Liver (tissue), 3 donors: ENCODE results near the gene HARS1.
A peak's percentile ranks its signal among the peaks of the same experiment; 100 is the strongest.

Experiments
- EGR1 ChIP-seq, 2 donors: IDR thresholded peaks; 2 replicates each; pipeline ENCODE4 v1.6.1; 2016 to 2018; ENCODE audit warnings: antibody characterized with exemption in 2 of 2, low read depth in 2 of 2
- TAF1 ChIP-seq: conservative IDR thresholded peaks from 2 replicates; pipeline ENCODE4 v1.6.1; 2016; ENCODE audit warnings: antibody characterized with exemption, mild to moderate bottlenecking
- TF ChIP-seq, protein P1 (sequence below): fragments of 150-350 bp; IDR thresholded peaks from 2 replicates; pipeline ENCODE4 v1.5.1; 2017; ENCODE audit warnings: improper control_type of control experiment, low read depth, low read length; ENCODE audit not compliant: missing input control
- TF ChIP-seq, protein P2 (sequence below): IDR thresholded peaks from 2 replicates; pipeline ENCODE4 v1.6.1; 2016; ENCODE audit warnings: antibody characterized with exemption
- TF ChIP-seq, protein P3 (sequence below): IDR thresholded peaks from 2 replicates; pipeline ENCODE4 v1.6.1; 2016; ENCODE audit warnings: antibody characterized with exemption
- TF ChIP-seq, protein P4 (sequence below): IDR thresholded peaks from 2 replicates; pipeline ENCODE4 v1.6.1; 2016; ENCODE audit warnings: antibody characterized with exemption
- donor health status: healthy.
- donor health status: healthy.

DNA sequence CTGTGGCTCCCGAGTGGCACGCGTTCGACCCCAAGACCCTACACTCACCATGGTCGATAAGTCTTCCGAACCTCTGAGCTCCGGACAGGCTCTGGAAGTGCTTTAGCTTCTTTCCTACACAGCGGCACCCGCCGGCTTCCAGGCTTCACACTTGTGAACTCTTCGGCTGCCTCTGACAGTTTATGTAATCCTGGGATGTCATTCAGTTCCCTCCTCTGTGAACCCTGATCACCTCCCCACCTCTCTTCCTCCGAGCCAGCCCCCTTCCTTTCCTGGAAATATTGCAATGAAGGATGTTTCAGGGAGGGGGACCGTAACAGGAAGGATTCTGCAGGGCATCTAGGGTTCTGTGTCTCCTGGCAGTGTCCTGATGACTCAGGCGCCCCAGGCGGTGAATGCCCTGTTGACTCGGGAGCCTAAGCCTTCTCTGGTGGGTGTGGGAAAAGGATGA, 58.1 kb downstream of the HARS1 start, which contains the start of gene CD14:
- TF ChIP-seq, protein P1, sequence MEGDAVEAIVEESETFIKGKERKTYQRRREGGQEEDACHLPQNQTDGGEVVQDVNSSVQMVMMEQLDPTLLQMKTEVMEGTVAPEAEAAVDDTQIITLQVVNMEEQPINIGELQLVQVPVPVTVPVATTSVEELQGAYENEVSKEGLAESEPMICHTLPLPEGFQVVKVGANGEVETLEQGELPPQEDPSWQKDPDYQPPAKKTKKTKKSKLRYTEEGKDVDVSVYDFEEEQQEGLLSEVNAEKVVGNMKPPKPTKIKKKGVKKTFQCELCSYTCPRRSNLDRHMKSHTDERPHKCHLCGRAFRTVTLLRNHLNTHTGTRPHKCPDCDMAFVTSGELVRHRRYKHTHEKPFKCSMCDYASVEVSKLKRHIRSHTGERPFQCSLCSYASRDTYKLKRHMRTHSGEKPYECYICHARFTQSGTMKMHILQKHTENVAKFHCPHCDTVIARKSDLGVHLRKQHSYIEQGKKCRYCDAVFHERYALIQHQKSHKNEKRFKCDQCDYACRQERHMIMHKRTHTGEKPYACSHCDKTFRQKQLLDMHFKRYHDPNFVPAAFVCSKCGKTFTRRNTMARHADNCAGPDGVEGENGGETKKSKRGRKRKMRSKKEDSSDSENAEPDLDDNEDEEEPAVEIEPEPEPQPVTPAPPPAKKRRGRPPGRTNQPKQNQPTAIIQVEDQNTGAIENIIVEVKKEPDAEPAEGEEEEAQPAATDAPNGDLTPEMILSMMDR = peak; percentile 2
- TF ChIP-seq, protein P2, sequence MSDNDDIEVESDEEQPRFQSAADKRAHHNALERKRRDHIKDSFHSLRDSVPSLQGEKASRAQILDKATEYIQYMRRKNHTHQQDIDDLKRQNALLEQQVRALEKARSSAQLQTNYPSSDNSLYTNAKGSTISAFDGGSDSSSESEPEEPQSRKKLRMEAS = peak; percentile 89
- TF ChIP-seq, protein P3, sequence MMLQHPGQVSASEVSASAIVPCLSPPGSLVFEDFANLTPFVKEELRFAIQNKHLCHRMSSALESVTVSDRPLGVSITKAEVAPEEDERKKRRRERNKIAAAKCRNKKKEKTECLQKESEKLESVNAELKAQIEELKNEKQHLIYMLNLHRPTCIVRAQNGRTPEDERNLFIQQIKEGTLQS = peak; percentile 66
- TF ChIP-seq, protein P4, sequence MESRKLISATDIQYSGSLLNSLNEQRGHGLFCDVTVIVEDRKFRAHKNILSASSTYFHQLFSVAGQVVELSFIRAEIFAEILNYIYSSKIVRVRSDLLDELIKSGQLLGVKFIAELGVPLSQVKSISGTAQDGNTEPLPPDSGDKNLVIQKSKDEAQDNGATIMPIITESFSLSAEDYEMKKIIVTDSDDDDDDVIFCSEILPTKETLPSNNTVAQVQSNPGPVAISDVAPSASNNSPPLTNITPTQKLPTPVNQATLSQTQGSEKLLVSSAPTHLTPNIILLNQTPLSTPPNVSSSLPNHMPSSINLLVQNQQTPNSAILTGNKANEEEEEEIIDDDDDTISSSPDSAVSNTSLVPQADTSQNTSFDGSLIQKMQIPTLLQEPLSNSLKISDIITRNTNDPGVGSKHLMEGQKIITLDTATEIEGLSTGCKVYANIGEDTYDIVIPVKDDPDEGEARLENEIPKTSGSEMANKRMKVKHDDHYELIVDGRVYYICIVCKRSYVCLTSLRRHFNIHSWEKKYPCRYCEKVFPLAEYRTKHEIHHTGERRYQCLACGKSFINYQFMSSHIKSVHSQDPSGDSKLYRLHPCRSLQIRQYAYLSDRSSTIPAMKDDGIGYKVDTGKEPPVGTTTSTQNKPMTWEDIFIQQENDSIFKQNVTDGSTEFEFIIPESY = peak; percentile 13
- TF ChIP-seq TAF1 (peak; percentile 92), EGR1 (IDR thresholded peaks at IDR 0.05; ENCODE audit: low read depth in 2 of 2) (peak; percentile 22 to 88)
